OCI-LY7 (cell line): ENCODE measurements around the gene CDH23. TPM values are rescaled to one million over a fixed set of nuclear protein-coding genes. Genes with fewer than 3 reads are reported as not detected.

ENCODE experiments used
- BruUV-seq: library from RNA; stranded (reverse); fragments of 400-500 nt; replicated peaks from 2 replicates; lab custom pipeline; 2021; lab: Mats Ljungman, UMichigan
- CTCF ChIA-PET: fragments of 300-600 bp; sonication (Branson Sonifier 250); formaldehyde crosslinking; loops from one replicate; lab custom pipeline; 2022; ENCODE audit warnings: antibody characterized with exemption; ENCODE audit not compliant: unreplicated experiment; lab: Charles Lee
- POLR2A ChIA-PET: fragments of 300-600 bp; sonication (Branson Sonifier 250); formaldehyde crosslinking; loops from one replicate; lab custom pipeline; 2022; ENCODE audit warnings: antibody characterized with exemption; lab: Charles Lee
- DNase-seq: peaks from one replicate; pipeline ENCODE4 v3.0.0-alpha.2; 2015; ENCODE audit warnings: low spot score
- H2AFZ ChIP-seq: fragments of 200-600 bp; sonication (generic), shearing (Covaris generic); 2 replicates; pipeline ENCODE4 v1.6.1; 2014; ENCODE audit warnings: mild to moderate bottlenecking, antibody characterized with exemption, low read length, moderate library complexity
- H3K27ac ChIP-seq: fragments of 200-600 bp; sonication (generic); 2 replicates; pipeline ENCODE4 v1.5.1; 2014; ENCODE audit warnings: mixed run types, low read depth, mild to moderate bottlenecking, moderate library complexity, low read length, inconsistent platforms; ENCODE audit not compliant: poor library complexity, severe bottlenecking
- H3K36me3 ChIP-seq: fragments of 200-600 bp; sonication (generic); 2 replicates; pipeline ENCODE4 v1.6.1; 2014; ENCODE audit warnings: mild to moderate bottlenecking, antibody characterized with exemption, low read length, moderate library complexity, mixed read lengths; ENCODE audit not compliant: insufficient read depth
- H3K4me1 ChIP-seq: fragments of 200-600 bp; sonication (generic); 2 replicates; pipeline ENCODE4 v1.5.1; 2014; ENCODE audit warnings: mild to moderate bottlenecking, low read length; ENCODE audit not compliant: insufficient read depth, poor library complexity, severe bottlenecking
- H3K4me2 ChIP-seq: fragments of 200-600 bp; sonication (generic); 2 replicates; pipeline ENCODE4 v1.6.1; 2014; ENCODE audit warnings: mild to moderate bottlenecking, low read length
- H3K4me3 ChIP-seq: fragments of 200-600 bp; sonication (generic); 2 replicates; pipeline ENCODE4 v1.5.1; 2014; ENCODE audit warnings: mild to moderate bottlenecking, low read depth, low read length; ENCODE audit not compliant: poor library complexity, severe bottlenecking
- H3K79me2 ChIP-seq: fragments of 200-600 bp; sonication (generic); 2 replicates; pipeline ENCODE4 v1.6.1; 2016; ENCODE audit warnings: low read depth, mild to moderate bottlenecking, low read length, moderate library complexity, mixed read lengths; ENCODE audit not compliant: insufficient read depth
- H3K9me2 ChIP-seq: fragments of 200-600 bp; sonication (generic); 2 replicates; pipeline ENCODE4 v1.6.1; 2016; ENCODE audit warnings: mild to moderate bottlenecking, low read length, mixed read lengths; ENCODE audit not compliant: insufficient read depth
- H3K9me3 ChIP-seq: fragments of 200-600 bp; sonication (generic); 2 replicates; pipeline ENCODE4 v1.6.1; 2014; ENCODE audit warnings: mild to moderate bottlenecking, mixed run types, low read length, mixed read lengths
- H4K20me1 ChIP-seq: fragments of 200-600 bp; sonication (generic); 2 replicates; pipeline ENCODE4 v1.6.1; 2014; ENCODE audit warnings: mild to moderate bottlenecking, antibody characterized with exemption, low read length, moderate library complexity, mixed read lengths; ENCODE audit not compliant: insufficient read depth
- EZH2phosphoT487 ChIP-seq: fragments of 200-600 bp; sonication (generic); IDR thresholded peaks from 2 replicates; pipeline ENCODE4 v1.6.1; 2018; ENCODE audit warnings: low read depth, borderline replicate concordance, mild to moderate bottlenecking, mixed run types, antibody characterized with exemption, low read length, moderate library complexity, mixed read lengths
- intact Hi-C: fragments of 100-400 bp; cut with micrococcal nuclease; formaldehyde crosslinking; loops from one replicate; pipeline ENCODE4 v1.10.0; 2022; ENCODE audit not compliant: unreplicated experiment
- total RNA-seq, 2 experiments: library from RNA; depleted of rRNA in 1 of 2; stranded (reverse); fragments of >200 nt in 1 of 2; shearing (Covaris generic) in 1 of 2; gene quantifications; 2 replicates each; pipeline ENCODE4 v1.2.3, GENCODE V29; 2014 to 2022
- TF ChIP-seq, protein P1 (sequence below): fragments of 200-600 bp; sonication (generic); conservative IDR thresholded peaks from 2 replicates; pipeline ENCODE4 v1.5.1; 2014; ENCODE audit warnings: mild to moderate bottlenecking, antibody characterized with exemption, low read length, moderate library complexity, mixed read lengths

CDH23 gene
- total RNA-seq, 2 experiments from 2014 or later, result 0.92 to 9.9 TPM

DNA sequence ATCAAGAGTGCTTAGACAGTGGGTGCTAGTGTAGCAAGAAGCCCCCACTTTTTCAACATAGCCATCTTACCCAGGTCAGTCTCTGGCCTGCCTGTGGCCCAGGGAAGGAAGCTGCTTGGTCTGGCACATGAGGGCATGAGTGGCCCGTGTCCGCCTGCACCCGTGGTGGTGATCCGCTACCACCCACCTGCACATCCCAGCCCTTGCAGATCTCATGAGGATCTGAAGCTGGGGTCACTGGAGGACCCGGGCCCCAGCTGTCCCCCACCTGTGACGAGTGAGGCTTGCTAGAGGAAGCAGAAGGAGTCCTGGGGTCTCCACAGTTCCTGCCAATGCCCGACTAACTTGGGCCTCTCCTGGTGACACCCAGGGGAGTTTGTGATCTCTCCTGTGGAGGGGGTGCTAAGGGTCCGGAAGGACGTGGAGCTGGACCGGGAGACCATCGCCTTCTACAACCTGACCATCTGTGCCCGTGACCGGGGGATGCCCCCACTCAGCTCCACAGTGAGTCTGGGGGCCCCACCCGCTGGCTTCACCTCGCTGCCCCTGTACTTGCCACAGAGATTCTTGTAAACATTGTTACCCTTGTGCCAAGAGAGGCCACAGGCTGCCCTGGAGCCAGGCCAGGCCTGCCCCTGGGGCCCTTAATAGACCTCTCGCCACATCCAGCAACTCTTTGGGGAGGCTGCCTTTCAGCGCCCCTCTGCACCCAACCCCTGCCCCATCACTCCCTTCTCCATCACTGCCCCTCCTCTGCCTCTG, 387.4 kb downstream of the CDH23 start:
- intact Hi-C loops, result no loop called here
- BruUV-seq, result no TSS peak
- H4K20me1 ChIP-seq, result no peaks in the 10 kb centered on the region
- no peak overlapping the region for H2AFZ ChIP-seq
- H3K4me3 ChIP-seq, result no peak overlapping the region
- ChIA-PET CTCF (no interaction called here), POLR2A (no interaction called here)
- no peaks in the 10 kb centered on the region for H3K4me1 ChIP-seq
- no peaks in the 10 kb centered on the region for H3K36me3 ChIP-seq
- H3K9me3 ChIP-seq, result no peaks in the 10 kb centered on the region
- no peak overlapping the region for H3K27ac ChIP-seq
- H3K4me2 ChIP-seq, result no peak overlapping the region
- H3K79me2 ChIP-seq, result no peaks in the 10 kb centered on the region
- no peaks in the 10 kb centered on the region for H3K9me2 ChIP-seq
- TF ChIP-seq, protein P1, sequence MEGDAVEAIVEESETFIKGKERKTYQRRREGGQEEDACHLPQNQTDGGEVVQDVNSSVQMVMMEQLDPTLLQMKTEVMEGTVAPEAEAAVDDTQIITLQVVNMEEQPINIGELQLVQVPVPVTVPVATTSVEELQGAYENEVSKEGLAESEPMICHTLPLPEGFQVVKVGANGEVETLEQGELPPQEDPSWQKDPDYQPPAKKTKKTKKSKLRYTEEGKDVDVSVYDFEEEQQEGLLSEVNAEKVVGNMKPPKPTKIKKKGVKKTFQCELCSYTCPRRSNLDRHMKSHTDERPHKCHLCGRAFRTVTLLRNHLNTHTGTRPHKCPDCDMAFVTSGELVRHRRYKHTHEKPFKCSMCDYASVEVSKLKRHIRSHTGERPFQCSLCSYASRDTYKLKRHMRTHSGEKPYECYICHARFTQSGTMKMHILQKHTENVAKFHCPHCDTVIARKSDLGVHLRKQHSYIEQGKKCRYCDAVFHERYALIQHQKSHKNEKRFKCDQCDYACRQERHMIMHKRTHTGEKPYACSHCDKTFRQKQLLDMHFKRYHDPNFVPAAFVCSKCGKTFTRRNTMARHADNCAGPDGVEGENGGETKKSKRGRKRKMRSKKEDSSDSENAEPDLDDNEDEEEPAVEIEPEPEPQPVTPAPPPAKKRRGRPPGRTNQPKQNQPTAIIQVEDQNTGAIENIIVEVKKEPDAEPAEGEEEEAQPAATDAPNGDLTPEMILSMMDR, result no peak
- no peak for TF ChIP-seq EZH2phosphoT487
- no peak for DNase-seq

DNA sequence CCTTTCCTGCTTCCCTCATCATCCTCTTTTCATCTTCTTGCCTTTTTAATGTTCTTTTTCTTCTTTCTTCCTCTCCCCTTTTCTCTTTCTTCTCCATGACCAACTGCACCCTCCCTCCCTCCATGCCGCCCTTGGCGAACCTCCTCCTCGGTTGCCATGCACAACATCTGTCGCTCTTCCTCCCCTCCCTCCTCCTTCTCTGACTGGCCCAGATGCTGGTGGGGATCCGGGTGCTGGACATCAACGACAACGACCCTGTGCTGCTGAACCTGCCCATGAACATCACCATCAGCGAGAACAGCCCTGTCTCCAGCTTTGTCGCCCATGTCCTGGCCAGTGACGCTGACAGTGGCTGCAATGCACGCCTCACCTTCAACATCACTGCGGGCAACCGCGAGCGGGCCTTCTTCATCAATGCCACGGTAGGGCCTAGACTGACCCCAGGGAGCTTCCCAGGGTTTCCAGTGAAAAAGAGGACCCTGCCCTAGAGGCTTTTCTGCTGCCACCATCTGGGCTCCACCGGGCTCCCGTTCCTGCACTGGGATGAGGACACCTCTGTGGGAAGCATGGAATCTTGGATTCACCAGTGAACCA, 388.1 kb downstream of the CDH23 start:
- Histone ChIP-seq H4K20me1 (no peaks in the 10 kb centered on the region), H3K4me1 (no peaks in the 10 kb centered on the region), H3K4me3 (no peak overlapping the region), H3K36me3 (no peaks in the 10 kb centered on the region), H3K4me2 (no peak overlapping the region), H3K9me2 (no peaks in the 10 kb centered on the region), H3K9me3 (no peaks in the 10 kb centered on the region), H3K79me2 (no peaks in the 10 kb centered on the region), H3K27ac (no peak overlapping the region), H2AFZ (no peak overlapping the region)
- TF ChIP-seq, protein P1, result no peak
- no peak for TF ChIP-seq EZH2phosphoT487
- intact Hi-C loops, result no loop called here
- no TSS peak for BruUV-seq
- CTCF ChIA-PET, result no interaction called here
- no peak for DNase-seq
- POLR2A ChIA-PET, result no interaction called here

DNA sequence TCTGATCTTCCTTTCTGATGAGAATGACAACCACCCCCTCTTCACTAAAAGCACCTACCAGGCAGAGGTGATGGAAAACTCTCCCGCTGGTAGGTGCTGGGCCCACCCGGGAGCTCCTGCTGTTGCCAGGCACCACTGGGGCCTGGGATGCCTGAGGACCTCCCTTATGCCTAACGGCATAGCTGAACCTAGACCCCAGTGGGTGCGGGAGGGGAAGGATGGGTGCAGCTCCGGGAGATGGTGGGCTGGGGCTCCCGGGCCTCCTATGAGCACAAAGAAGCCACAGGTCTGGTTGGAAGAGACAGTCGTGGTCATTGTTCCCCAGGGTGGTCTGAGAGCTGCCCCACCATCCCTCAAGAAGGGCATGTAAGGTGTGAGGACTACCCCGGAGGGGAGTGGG, 392.2 kb downstream of the CDH23 start:
- H2AFZ ChIP-seq, result no peak overlapping the region
- CTCF ChIA-PET, result no interaction called here
- no peaks in the 10 kb centered on the region for H3K9me3 ChIP-seq
- no peak overlapping the region for H3K27ac ChIP-seq
- no TSS peak for BruUV-seq
- H3K4me3 ChIP-seq, result no peak overlapping the region
- no peak overlapping the region for H3K4me2 ChIP-seq
- no peaks in the 10 kb centered on the region for H4K20me1 ChIP-seq
- no peaks in the 10 kb centered on the region for H3K79me2 ChIP-seq
- intact Hi-C loops, result no loop called here
- POLR2A ChIA-PET, result no interaction called here
- no peak for DNase-seq
- H3K9me2 ChIP-seq, result no peaks in the 10 kb centered on the region
- H3K36me3 ChIP-seq, result no peaks in the 10 kb centered on the region
- H3K4me1 ChIP-seq, result peaks cover 13% of the 10 kb centered on the region
- TF ChIP-seq EZH2phosphoT487, result no peak
- TF ChIP-seq, protein P1, result no peak
